GM19043 (cell line): ENCODE results near the gene LAMA2.

ENCODE experiments used
- ATAC-seq: cut with Tn5 transposase; IDR thresholded peaks from one replicate; pipeline ENCODE4 v1.9.1; 2021; ENCODE audit warnings: low read depth; ENCODE audit not compliant: unreplicated experiment

Gene LAMA2

DNA sequence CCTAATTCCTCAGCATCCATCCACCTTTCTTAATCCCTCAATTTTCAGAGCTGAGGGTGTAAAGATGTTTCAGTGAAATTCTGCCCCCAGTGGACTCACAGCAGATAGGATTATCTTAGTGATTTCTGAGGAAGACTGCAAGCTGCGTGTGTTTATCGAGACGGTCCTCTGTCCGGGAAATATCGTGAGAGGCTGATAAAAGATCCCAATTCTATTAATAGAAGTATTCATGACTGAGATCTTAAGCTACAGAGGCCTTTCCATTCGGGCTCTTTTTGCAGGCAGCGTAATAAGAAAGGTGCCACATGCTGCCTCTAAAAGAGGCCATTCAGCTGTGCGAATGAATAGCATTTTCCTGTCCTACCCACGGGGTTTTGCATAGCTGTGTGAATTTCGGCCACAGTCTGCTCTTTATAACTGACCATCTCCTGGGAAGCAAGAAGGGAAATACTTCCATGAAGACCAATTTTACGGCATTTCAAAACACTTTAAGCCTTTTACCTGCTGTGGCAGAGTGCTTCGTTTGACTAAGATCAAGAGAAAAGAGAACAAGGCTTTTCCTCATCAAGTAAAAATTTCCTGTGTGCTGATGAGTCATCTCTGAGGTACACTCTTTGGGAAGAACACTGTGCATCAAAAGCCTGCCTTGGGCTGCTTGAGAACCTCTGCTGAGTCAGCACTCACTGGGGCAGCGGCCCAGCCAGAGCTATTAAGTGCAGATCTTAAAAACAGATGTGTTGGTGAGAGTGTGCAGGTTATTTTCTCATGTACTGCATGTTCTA lies 618.2 kb downstream of the LAMA2 start:
- ATAC-seq: no peak

DNA sequence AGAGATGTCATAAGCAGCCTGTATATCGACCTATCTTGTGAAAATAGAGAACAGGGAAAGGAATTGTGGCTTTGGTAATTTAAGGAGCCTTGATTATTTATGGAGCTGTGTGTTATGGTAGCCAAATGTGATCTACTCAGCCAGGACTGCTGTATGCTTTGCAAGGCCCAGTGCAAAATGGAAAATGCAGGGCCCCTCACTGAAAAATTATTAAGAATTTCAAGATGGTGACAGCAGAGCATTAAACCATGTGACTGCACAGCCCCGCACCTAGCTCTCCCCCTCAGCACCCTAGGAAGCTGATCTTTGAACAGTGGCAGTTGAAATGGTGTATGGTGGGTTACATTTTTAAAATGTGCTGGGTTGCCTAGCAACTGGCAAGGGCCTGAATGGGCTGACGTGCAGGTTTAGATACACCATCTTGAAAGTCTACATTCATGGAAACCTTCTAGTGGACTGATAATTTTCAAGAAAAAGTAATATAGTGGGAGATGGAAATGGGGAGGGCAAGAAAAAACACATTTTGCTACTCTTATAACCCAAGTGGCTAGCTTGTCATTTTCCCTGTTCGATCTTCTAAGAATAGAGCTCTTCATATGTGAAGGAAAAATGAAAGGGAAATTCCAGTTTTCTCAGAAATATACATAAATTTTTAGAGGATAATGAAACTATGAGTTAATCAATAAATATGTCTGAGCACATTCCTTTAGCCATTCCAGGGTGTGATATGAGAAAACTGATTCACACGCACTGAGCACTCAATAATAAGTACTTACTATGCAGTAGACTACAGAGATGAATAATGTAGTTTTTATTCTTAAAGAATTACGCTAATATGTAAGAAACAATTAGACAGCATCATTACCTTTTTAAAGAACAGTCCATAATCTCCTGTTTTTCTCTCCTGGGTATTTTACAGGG lies 619.1 kb downstream of the LAMA2 start:
- no peak for ATAC-seq

DNA sequence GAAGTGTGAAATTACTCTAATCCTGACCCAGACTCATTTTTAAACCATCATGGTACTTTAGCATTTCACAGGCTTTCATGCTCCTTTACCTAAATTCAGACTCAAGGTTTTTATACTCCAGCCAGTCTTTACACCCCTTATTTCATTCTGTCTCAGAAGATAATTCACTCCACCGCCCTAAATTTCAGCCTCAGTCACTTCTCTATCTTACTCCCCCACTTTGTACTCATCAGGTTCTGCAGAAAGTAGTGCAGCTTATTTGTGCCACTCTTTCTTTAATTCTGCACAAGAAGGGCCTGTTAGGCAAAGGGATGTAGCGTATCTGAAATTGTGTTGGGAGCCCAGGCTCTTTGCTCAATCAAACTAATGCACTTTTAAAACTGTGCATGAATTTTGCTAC lies 621.5 kb downstream of the LAMA2 start:
- ATAC-seq: no peak

DNA sequence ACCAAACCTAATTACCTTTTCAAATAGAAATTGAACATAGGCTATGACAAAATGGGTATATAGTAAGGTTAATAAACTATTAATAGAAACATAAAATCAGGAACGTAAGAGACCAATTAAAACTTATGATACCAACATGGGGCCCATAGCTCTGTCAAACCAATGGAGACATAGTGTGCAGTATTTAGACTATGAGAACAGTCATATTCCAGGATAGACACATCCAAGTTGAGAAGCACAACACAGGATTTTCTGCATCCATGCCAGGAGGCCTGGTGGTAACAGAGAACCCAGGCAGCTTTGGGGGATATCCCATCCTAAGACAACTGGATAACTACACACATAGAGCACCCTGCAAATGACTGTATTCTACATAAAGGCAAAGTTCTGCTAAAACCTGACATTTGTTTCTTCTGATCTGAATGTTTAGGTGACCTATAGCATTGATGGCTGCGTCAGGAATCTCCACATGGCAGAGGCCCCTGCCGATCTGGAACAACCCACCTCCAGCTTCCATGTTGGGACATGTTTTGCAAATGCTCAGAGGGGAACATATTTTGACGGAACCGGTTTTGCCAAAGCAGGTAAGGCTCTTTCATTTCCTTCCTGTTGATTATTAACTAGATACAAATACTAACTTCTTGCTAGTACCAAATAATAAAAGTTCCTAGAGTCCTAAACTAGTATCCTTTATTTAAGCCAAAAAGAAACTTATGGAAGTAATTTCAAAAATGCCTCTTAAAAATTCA lies 624.3 kb downstream of the LAMA2 start:
- no peak for ATAC-seq

DNA sequence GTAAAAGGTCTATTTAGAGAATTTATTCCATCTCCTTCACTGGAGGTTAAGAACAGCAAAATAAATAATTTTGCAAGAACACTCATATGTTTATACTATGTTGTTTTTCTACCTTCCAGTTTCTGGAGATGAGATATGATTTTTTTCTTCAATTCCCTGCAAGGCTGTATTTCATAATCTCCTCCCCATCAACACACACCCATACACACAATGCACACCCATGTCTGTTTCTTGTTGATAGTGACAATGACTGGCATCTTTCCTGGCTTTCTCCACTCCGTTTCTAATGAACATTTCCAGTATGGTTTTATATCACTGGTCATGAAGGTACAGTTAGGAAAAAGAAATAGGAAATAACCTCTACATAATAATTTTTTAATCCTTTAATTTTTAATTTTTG lies 624.9 kb downstream of the LAMA2 start:
- ATAC-seq: no peak

DNA sequence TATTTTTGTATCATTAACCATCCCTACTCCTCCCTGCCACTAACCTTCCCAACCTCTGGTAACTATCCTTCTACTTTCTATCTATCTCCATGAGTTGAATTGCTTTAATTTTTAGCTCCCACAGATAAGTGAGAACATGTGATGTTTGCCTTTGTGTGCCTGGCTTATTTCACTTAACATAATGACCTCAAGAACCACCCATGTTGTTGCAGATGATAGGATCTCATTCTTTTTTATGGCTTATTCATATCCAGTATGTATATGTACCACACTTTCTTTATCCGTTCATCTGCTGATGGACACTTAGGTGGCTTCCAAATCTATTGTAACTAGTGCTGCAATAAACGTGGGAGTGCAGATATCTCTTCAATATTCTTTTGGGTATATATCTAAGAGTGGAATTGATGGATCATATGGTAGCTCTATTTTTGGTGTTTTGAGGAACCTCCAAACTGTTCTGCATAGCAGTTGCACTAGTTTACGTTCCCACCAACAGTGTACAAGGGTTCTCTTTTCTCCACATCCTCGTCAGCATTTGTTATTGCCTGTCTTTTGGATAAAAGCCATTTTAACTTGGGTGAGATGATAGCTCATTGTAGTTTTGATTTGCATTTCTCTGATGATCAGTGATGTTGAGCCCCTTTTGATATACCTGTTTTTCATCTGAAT lies 625.7 kb downstream of the LAMA2 start:
- no peak for ATAC-seq

DNA sequence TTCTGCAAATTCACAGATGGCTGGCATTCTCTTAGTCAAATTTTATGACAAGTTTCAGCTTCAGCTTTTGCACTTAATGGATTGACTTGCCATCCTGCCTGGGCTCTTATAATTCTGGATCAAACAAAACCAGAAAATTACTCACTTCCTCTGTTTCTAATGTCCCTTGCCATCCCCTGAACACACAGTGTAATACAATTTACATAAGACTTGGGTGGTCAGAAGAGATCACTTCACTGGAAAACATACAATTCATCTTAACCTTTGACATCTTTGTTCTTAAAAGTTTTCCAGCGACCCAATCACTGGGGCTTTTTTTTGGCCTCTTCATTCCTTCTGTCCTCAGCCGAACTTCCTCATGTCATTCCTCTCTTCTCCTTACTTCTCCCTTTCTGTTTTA lies 628.0 kb downstream of the LAMA2 start:
- no peak for ATAC-seq

DNA sequence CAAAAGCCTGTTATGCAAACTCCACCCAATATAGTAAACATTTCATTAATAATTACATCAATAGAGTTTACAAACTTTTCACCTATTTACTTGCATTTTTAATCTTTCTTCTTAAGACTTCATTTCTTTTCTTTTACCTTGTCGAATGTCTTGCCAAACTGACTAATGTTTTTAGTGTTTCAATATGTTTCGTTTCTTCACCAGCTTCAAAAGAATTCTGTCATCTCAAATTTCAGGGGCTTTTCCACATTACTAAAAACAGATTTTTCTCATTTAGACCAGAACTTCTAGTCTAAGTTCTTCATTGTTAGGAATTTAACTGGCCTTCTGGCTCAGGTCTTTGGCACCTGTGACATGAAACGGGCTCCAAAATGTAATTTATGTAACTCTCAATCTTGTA lies 630.5 kb downstream of the LAMA2 start:
- no peak for ATAC-seq

DNA sequence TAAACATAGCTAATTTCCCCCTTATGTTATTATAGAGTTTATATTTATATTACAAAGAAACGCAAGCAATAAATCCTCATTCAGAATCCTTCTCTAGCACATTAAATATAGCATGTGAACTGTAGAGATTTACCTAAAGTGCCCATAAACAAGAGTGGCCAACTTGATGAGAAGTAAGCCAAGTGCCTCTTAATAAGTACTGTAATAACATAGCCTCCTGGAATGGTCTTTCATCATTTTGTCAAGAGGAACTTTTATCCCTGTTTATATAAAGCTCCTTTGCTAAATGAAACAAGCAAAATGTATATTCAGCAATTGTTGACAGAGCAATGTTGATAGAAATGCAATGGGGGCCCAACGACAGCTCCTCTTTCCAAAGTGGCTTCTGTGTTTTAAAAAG lies 632.1 kb downstream of the LAMA2 start:
- ATAC-seq: no peak

DNA sequence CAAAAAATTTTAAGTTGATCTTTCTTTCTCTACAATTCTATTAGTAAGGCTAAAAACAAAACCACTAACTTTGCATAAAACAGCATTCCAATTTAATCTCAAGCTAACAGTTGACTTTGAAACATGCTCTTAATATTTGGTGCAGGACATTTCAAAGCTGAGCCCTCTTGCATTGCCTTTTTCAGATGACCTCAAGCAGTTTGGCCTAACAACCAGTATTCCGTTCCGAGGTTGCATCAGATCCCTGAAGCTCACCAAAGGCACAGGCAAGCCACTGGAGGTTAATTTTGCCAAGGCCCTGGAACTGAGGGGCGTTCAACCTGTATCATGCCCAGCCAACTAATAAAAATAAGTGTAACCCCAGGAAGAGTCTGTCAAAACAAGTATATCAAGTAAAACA lies 633.1 kb downstream of the LAMA2 start:
- ATAC-seq: no peak

DNA sequence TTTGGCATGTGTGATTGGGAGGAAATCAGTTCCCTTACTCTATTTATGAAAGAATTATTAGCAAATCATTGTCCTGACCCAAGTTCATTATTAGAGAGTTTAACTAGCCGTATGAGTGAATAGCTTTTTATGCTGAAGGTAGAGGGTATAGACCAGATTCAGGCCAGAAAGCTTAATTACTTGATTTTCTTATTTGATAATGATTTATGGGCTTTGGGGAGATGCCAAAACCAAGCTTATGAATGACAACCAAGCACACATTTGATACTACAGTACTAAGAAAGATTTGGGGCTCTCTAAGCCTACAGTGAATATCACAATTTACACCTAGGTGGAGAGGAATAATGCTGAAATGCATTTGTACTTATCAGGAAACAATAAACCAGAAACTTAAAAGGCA lies 633.8 kb downstream of the LAMA2 start:
- no peak for ATAC-seq

DNA sequence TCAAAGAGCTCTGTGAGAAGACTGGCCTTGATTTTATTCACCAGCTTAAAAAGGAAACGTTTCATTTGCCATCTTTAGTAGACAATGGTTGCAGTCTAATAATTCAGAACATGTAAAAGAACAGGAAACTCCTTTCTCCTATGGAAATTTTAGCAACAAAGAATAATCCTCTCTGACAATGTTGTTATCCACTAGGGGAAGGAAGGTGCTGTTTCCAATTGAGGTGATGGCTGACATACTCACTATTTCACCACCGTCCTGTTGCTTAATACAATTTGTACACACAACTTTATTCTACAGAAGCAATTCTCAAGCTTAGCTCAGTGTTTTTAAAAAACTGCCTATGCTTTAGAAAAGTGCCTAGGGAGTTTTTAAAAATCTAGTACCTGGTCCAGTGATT lies 634.4 kb downstream of the LAMA2 start:
- ATAC-seq: no peak

DNA sequence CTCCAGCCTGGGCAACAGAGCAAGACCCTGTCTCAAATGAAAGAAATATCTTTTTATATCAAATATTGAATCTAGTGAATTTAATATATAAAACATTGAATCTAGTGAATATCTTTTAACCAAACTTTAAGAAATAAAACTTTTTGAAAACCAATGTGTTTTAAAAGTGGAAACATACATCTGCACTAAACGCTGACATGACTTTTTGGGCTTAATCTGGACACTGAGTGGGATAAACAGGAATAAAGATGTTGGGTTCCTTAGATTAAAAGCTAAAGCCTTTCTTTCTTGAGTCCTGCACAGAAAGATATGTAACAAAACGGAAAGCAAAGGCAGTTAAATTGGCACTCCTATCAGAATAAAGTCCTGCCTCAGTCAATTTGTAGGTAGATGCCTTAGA lies 636.8 kb downstream of the LAMA2 start:
- ATAC-seq: no peak

DNA sequence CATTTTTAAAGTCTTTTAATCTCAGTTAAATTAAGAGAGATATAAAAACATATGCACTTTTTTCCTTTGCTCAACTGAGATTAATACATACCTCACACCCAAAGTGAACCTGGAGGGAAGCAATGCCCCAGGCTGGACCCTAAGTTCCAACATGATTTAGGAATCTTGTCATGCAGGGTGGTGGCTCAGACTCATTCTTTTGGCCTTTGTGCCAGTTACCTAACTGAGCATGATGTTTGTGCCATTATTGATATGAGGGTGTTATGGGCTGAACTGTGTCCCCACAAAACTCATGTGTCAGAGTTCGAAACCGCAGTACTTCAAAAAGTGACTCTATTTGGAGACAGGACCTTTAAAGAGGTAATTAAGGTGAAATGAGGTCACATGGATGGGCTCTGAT lies 639.0 kb downstream of the LAMA2 start:
- ATAC-seq: no peak

DNA sequence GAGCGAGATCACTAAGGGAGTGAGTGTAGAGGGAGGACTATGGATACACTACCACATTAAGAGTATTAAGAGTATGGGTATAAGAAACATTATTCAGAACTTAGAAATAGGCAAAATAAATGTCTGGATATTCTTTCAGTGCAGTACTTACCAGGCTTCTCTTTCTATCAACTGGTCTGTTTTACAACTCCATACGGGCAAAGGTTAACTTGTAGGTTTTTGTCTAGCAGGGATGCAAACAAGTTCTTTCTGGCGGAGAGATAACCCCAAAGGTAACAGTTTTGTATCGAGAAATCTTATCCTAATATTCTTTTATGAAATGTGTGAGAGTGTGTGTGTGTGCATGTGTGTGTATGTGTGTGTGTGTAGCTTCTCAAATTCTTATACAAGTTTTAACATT lies 640.9 kb downstream of the LAMA2 start:
- no peak for ATAC-seq

DNA sequence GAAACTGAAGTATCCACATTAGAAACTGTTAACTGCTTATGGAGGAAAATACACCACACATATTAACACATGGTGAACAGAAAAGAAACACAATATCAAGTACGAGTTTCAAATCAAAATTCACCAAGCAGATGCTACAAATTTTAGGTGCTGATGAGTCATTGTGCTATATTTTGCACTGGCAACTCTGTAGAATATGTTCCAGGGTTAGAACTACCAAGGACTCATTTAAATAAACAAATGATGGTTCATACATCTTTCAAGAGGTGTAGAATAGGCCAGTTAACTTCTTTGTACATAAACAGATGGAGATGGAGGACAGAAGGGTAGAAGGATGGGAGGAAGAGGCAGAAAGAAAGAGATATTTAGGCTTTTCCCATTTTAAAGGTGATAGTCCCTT lies 642.1 kb downstream of the LAMA2 start:
- ATAC-seq: no peak

DNA sequence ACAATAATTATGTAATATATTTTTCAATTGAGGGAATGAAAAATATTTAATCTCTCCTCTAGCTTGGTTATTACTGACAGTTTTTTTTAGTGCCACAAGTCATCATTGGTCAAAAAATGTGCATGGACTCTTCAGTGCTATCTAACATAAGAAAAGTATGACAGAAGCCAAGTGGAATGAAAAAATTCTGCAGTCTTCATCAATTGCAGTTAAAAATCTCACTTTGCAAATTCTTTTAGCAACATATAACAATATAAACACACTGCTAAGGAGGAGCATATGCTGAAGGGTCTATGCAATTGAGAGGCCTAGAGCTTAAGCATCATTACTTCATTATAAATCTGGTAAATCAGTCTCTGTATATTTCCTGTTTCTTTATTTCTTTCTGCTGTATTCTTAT lies 652.0 kb downstream of the LAMA2 start:
- ATAC-seq: no peak

DNA sequence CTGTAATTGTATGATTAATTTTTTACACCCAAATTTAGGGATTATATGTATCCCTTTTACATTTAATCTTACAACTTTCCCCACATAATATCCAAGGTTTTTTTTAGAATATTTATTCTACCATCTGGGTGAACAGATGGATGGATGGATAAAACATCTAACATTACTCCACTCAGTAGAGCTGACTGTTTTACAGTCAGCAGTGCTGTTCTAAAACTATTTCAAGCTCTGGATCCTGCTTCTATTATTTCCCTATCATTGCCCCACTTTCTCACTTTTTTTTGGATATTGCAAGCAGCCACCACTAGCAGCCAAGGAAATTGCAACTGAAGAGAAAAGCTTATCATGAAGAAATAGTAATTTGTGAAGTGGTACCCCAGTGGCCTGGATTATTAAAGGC lies 653.3 kb downstream of the LAMA2 start:
- no peak for ATAC-seq

DNA sequence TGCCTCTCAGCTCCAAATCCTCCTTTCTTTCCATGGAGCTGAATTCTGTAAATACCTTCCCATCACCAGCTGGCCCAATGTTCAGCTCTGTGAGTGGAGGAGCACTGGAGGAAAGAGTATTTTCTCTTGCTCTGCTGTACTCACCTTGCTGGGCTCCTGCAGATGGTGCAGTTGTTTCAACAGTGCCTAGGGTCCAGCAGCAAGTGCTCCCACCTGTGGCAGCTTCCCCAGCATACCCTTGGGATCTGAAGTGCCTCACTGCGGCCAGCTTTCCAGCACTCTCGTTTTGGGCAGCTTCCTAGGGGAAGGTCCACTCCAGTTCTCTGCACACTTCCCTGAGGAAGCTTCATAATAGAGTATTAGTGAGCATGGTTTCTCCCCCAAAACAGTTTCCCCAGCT lies 656.1 kb downstream of the LAMA2 start:
- ATAC-seq: no peak

DNA sequence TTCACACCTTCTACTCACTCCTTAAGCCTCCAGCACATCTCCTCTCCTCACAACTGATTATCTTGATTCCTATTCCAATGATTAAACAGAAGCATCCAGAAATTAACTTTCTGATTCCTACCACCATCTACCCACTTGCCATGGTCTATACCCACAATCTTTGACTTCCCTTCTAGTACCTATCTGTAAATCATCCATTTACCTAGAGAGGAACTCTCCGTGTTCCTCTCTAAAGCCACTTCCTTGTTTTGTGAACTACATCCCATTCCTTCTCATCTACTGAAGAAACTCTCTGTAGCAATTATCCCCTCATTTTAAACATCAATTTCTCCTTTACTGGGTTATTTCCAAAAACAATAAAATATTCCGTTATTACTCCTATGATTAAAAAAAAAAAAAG lies 659.8 kb downstream of the LAMA2 start:
- ATAC-seq: no peak

DNA sequence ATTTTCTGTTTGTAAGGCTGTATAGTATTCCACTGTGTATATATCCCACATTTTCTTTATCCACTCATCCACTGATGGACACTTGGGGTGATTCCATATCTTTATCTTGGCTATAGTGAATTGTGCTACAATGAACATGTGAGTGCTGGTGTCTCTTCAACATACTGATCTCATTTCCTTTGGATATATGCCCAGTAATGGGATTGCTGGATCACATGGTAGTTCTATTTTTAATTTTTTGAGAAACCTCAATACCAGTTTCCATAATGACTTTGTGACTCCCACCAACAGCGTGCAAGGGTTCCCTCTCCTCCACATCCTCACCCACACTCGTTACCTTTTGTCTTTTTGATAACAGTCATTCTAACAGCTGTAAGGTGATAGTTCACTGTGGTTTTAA lies 661.0 kb downstream of the LAMA2 start:
- ATAC-seq: no peak
